ENCODE data around the gene TACR2. TPM values are rescaled to one million over a fixed set of nuclear protein-coding genes. Genes with fewer than 3 reads are reported as not detected.

TACR2 gene
- total RNA-seq, 1 experiment from 2014 or later: 0.26 TPM

- no TSS peak for BruUV-seq (replicated peaks)
Observed at GRCh38 chr10:69383558-69383957, 33.2 kb downstream of the TACR2 start.

GRCh38 chr10:69382382-69383117 lies 34.2 kb downstream of the TACR2 start:
- peaks cover 29% of the 10 kb centered on the region for H3K36me3 Mint-ChIP-seq (ENCODE audit: insufficient read depth, unreplicated experiment)
- H3K27me3 Mint-ChIP-seq (ENCODE audit: unreplicated experiment): no peaks in the 10 kb centered on the region

More at GRCh38 chr10:69383558-69383957, 33.2 kb downstream of the TACR2 start:
- intact Hi-C loops (cut with micrococcal nuclease; ENCODE audit: unreplicated experiment): no loop called here
- H3K4me3 Mint-ChIP-seq (ENCODE audit: low read depth, unreplicated experiment): no peak overlapping the region
- CTCF ChIA-PET: interaction anchor here (0.6 kb wide), 1 partner anchor 29 kb away, joined by 3 read pairs; no protein-coding TSS in a partner anchor
- no peaks in the 10 kb centered on the region for H3K9me3 Mint-ChIP-seq (ENCODE audit: low read depth, unreplicated experiment)
- no peak overlapping the region for H3K27ac Mint-ChIP-seq (ENCODE audit: unreplicated experiment)
- no peaks in the 10 kb centered on the region for H3K27me3 Mint-ChIP-seq (ENCODE audit: unreplicated experiment)
- no peak for DNase-seq
- no peaks in the 10 kb centered on the region for H3K4me1 Mint-ChIP-seq (ENCODE audit: low read depth, unreplicated experiment)
- peaks cover 35% of the 10 kb centered on the region for H3K36me3 Mint-ChIP-seq (ENCODE audit: insufficient read depth, unreplicated experiment)
- TF ChIP-seq CTCF (IDR thresholded peaks at IDR 0.05; ENCODE audit: unreplicated experiment): no peak

GRCh38 chr10:69379800-69380199 lies 36.9 kb downstream of the TACR2 start:
- no peak for DNase-seq
- no peak for TF ChIP-seq CTCF (IDR thresholded peaks at IDR 0.05; ENCODE audit: unreplicated experiment)
- BruUV-seq (replicated peaks): no TSS peak
- Mint-ChIP-seq H3K27me3 (ENCODE audit: unreplicated experiment) (no peaks in the 10 kb centered on the region), H3K9me3 (ENCODE audit: low read depth, unreplicated experiment) (no peaks in the 10 kb centered on the region), H3K4me1 (ENCODE audit: low read depth, unreplicated experiment) (no peaks in the 10 kb centered on the region), H3K4me3 (ENCODE audit: low read depth, unreplicated experiment) (no peak overlapping the region), H3K36me3 (ENCODE audit: insufficient read depth, unreplicated experiment) (peaks cover 37% of the 10 kb centered on the region), H3K27ac (ENCODE audit: unreplicated experiment) (no peak overlapping the region)
- CTCF ChIA-PET: no interaction called here
- intact Hi-C loops (cut with micrococcal nuclease; ENCODE audit: unreplicated experiment): no loop called here

More at GRCh38 chr10:69382382-69383117, 34.2 kb downstream of the TACR2 start:
- H3K4me1 Mint-ChIP-seq (ENCODE audit: low read depth, unreplicated experiment): no peaks in the 10 kb centered on the region
- H3K27ac Mint-ChIP-seq (ENCODE audit: unreplicated experiment): no peak overlapping the region
- no peak for TF ChIP-seq CTCF (IDR thresholded peaks at IDR 0.05; ENCODE audit: unreplicated experiment)
- DNase-seq: no peak
- no peaks in the 10 kb centered on the region for H3K9me3 Mint-ChIP-seq (ENCODE audit: low read depth, unreplicated experiment)
- CTCF ChIA-PET: interaction anchor here (0.6 kb wide), 1 partner anchor 30 kb away, joined by 3 read pairs; no protein-coding TSS in a partner anchor
- BruUV-seq (replicated peaks): no TSS peak
- intact Hi-C loops (cut with micrococcal nuclease; ENCODE audit: unreplicated experiment): no loop called here
- no peak overlapping the region for H3K4me3 Mint-ChIP-seq (ENCODE audit: low read depth, unreplicated experiment)

- no peaks in the 10 kb centered on the region for H3K27me3 Mint-ChIP-seq (ENCODE audit: unreplicated experiment)
- H3K4me1 Mint-ChIP-seq (ENCODE audit: low read depth, unreplicated experiment): no peaks in the 10 kb centered on the region
- no peak overlapping the region for H3K27ac Mint-ChIP-seq (ENCODE audit: unreplicated experiment)
- H3K9me3 Mint-ChIP-seq (ENCODE audit: low read depth, unreplicated experiment): no peaks in the 10 kb centered on the region
- no TSS peak for BruUV-seq (replicated peaks)
- CTCF ChIA-PET: interaction anchor here (0.8 kb wide), 1 partner anchor 209 kb away, joined by 3 read pairs; no protein-coding TSS in a partner anchor
- H3K4me3 Mint-ChIP-seq (ENCODE audit: low read depth, unreplicated experiment): no peak overlapping the region
- no peak for DNase-seq
- no peak for TF ChIP-seq CTCF (IDR thresholded peaks at IDR 0.05; ENCODE audit: unreplicated experiment)
- intact Hi-C loops (cut with micrococcal nuclease; ENCODE audit: unreplicated experiment): no loop called here
- peaks cover 32% of the 10 kb centered on the region for H3K36me3 Mint-ChIP-seq (ENCODE audit: insufficient read depth, unreplicated experiment)
Observed at GRCh38 chr10:69377933-69378332, 38.8 kb downstream of the TACR2 start.

All from Calu3 (cell line).